ENCODE results near the gene SSC4D. TPM values are rescaled to one million over a fixed set of nuclear protein-coding genes. Genes with fewer than 3 reads are reported as not detected.
"Not testable (repeated sequence)": the region's sequence is repeated elsewhere in the genome, so short reads cannot be mapped to it uniquely, and the experiment has no call there.

SSC4D gene
- total RNA-seq, 1 donor from 2014 or later, result 0.41 TPM

- not testable (repeated sequence) for DNase-seq
Observed at GRCh38 chr7:76421097-76421496, 11.6 kb upstream of the SSC4D start.

- DNase-seq, result not testable (repeated sequence)
Observed at GRCh38 chr7:76417654-76418310, 8.3 kb upstream of the SSC4D start.

- no peak for DNase-seq
Observed at GRCh38 chr7:76412249-76412648, 2.8 kb upstream of the SSC4D start.

- no peak for DNase-seq
Observed at GRCh38 chr7:76411626-76412025, 2.1 kb upstream of the SSC4D start.

GRCh38 chr7:76408121-76408560 is 1.4 kb downstream of the SSC4D start:
- DNase-seq, result no peak

GRCh38 chr7:76407718-76408117 is 1.8 kb downstream of the SSC4D start:
- no peak for DNase-seq

GRCh38 chr7:76405738-76406137 is 3.8 kb downstream of the SSC4D start:
- no peak for DNase-seq

- no peak for DNase-seq
Observed at GRCh38 chr7:76403780-76404494, 5.6 kb downstream of the SSC4D start.

- DNase-seq, result not testable (repeated sequence)
Observed at GRCh38 chr7:76403097-76403496, 6.4 kb downstream of the SSC4D start.

- DNase-seq, result no peak
Observed at GRCh38 chr7:76400248-76400647, 9.2 kb downstream of the SSC4D start.

GRCh38 chr7:76397409-76398183 is 11.9 kb downstream of the SSC4D start:
- DNase-seq, result peak; percentile 75

GRCh38 chr7:76396864-76397263 is 12.6 kb downstream of the SSC4D start:
- DNase-seq, result no peak

- DNase-seq, result peak; percentile 90
Observed at GRCh38 chr7:76395965-76396726, 13.4 kb downstream of the SSC4D start.

GRCh38 chr7:76395605-76395964 is 13.9 kb downstream of the SSC4D start:
- DNase-seq, result not testable (repeated sequence)

- no peak for DNase-seq
Observed at GRCh38 chr7:76394957-76395356, 14.5 kb downstream of the SSC4D start.

GRCh38 chr7:76393116-76394031 is 16.1 kb downstream of the SSC4D start:
- peak; percentile 98 for DNase-seq

- no peak for DNase-seq
Observed at GRCh38 chr7:76392531-76393115, 16.9 kb downstream of the SSC4D start.

- no peak for DNase-seq
Observed at GRCh38 chr7:76390092-76390491, 19.4 kb downstream of the SSC4D start.

- DNase-seq, result not testable (repeated sequence)
Observed at GRCh38 chr7:76387789-76388188, 21.7 kb downstream of the SSC4D start.

- DNase-seq, result no peak
Observed at GRCh38 chr7:76386691-76387260, 22.7 kb downstream of the SSC4D start.

Data from tongue (tissue), 2 donors.